Endometrial microvascular endothelial cells (primary cell): ENCODE data around the gene IL1RAPL2. TPM values are rescaled to one million over a fixed set of nuclear protein-coding genes. Genes with fewer than 3 reads are reported as not detected.
"Not testable (repeated sequence)": the region's sequence is repeated elsewhere in the genome, so short reads cannot be mapped to it uniquely, and the experiment has no call there.

Source experiments
- in situ Hi-C: cut with HindIII; loops from 2 replicates; pipeline ENCODE4 v1.10.0; 2017; ENCODE audit warnings: low sequenced_read_pairs, low pct_unique_long_range_greater_than_20kb; ENCODE audit errors: inconsistent ontology term
- total RNA-seq: library from RNA; depleted of rRNA; stranded (reverse); fragments of >200 nt; gene quantifications from one replicate; pipeline ENCODE4 v1.2.3, GENCODE V29; 2015; ENCODE audit errors: inconsistent ontology term

The IL1RAPL2 gene
- total RNA-seq, 1 donor from 2014 or later: not detected

DNA sequence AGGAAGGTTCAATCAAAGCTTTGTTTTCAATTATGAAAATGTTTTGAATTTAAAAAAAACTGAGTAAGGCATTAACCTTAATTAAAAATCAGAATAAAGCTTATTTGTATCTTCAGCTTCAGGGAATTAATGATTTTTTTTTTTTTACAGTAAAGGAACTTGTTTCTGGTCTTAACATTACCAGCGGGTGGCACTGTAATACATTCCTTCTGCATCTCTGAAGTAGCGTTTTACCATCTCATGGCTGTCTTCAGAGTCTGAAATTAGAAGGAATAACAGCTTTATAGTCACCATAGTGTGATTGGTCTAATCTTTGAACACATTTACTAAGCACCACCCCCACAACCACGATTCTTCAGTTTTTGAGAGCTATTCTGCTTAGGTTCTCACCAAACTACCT, 102.6 kb downstream of the IL1RAPL2 start:
- in situ Hi-C loops: no loop called here

DNA sequence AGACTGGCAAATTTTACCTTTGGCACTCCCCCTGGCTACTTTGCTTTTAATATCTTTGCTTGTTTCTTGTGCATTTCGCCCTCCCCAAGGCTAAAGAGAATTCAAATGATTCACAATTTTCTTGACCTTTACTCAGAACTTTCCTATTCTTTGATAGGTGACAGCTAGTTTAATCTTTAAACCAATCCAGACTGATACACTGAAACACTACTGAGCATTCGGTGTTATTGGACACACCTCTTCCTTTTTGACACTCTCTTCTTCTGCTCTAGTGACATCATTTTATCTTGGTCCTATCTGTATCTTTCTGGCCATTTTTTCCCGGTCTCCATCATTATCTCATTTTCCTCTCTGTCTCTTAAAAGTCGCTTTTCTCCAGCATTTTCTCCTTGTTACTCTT, 103.1 kb downstream of the IL1RAPL2 start:
- in situ Hi-C loops: no loop called here

DNA sequence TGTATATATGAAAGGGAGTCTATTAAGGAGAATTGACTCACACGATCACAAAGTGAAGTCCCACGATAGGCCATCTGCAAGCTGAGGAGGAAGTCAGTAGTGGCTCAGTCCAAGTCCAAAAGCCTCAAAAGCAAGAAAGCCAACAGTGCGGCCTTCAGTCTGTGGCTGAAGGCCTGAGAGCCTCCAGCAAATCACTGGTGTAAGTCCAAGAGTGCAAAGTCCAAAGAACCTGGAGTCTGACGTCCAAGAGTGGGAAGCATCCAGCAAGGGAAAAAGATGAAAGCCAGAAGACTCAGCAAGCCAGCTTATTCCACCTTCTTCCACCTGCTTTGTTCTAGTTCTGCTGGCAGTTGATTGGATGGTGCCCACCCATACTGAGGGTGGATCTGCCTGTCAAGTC, 104.1 kb downstream of the IL1RAPL2 start:
- in situ Hi-C loops: no loop called here

DNA sequence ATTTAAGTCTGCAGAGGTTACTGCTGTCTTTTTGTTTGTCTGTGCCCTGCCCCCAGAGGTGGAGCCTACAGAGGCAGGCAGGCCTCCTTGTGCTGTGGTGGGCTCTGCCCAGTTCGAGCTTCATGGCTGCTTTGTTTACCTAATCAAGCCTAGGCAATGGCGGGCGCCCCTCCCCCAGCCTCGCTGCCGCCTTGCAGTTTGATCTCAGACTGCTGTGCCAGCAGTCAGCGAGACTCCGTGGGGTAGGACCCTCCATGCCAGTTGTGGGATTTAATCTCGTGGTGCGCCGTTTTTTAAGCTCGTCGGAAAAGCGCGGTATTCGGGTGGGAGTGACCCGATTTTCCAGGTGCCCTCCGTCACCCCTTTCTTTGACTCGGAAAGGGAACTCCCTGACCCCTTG, 111.5 kb downstream of the IL1RAPL2 start:
- in situ Hi-C loops: not testable (repeated sequence)

DNA sequence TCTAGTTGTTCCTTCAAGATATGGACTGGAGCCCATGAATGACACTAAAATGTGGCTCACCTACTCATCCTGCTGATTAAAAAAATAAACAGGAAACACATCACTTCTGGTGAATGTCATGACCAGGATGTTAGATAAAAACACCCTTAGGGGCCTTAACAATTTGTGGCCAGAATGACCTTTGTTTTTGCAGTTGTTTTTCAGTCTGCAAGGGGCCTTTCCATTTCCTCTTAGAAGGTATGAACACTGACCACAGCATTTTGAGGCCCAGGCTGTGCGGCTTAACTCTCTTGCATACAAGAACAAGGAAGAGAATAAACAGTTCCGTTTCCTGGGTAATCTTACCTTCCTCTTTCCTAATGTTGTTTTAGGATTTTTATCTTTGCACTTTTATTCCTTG, 113.2 kb downstream of the IL1RAPL2 start:
- in situ Hi-C loops: no loop called here

DNA sequence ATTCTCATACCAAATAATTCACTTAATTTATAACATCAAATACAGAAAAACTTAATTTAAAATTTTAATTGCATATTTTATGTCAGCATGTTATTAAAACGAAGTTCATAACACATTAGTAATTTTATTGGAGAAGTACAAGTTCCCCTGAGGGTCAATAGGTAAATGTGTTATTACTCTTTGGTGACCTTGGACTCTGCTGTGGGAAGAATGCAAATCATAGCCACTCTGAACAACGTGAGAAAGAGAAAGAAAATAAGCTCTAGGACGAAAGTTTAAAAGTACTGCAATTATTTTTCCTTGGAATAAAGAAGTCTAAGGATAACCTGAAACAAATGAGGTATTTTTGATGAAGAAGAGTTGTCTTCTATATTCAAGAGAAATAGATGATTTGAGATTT, 115.2 kb downstream of the IL1RAPL2 start:
- in situ Hi-C loops: no loop called here

DNA sequence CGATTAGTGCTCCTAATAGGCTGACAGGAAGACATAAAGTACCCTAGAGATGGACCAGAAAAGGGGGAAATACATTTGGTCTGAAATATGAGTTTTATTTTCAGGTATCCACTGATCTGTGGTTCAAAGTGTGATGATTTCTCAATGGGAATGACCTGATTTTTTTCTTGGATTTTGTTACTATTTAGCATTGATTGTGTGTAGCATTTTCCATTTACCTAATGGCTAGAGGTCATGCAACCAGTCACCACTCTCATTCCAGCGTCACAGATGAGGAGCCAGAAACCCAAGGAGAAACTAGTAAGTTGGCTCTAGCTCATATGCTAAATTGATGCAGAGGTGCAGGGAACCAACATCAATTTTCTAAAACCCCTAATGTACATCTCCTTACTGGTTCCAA, 118.1 kb downstream of the IL1RAPL2 start:
- in situ Hi-C loops: no loop called here

DNA sequence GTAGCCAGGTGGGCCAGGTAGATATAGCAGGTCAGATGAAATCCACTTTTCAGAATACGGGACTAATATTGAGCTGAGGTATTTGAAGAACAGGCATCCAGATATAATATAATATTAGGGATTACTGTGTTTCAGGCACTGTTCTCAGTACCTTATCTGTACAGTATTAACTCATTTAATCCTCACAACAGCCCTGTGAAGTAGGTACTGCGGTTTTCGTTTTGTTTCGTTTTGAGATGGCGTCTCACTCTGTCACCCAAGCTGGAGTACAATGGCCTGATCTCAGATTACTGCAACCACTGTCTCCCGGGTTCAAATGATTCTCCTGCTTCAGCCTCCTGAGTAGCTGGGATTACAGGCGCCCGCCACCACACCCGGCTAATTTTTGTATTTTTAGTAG, 129.6 kb downstream of the IL1RAPL2 start:
- in situ Hi-C loops: no loop called here

DNA sequence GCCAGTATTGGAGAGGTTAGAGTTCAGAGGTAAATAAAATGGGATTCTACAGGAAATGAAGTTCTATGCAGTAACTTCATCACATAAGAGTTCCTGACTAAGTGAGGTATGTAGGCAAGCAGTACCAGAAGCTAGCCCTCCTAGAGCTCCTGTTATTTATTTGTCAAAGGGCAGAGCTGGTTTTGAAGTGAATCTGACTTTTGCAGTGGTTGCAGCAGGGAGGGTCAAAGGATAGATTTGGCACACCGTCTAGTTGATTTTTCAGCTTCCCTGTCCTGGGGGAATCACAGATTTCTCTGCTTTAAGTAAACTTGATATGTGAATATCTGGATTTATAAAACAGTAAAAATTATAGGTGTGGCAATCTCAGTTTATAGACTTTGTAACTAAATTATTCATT, 130.7 kb downstream of the IL1RAPL2 start:
- in situ Hi-C loops: no loop called here

DNA sequence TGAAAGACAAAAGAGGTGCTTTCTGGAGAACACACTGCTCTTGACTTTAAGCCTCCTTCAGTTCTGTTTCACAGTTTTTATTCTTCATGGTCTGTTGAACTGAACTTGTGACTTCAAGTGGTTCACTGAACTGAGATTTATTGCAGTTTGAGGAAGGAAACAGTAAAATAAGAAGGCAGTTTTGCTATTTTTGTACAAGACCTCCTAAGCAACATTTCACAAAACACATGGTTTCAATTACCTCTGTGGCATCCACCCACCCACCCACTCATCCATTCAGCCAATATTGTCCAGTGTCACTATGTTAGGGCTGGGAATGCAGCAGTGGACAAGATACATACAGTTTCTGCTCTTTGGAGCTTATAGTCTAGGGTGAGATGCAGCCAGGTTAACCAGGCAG, 131.3 kb downstream of the IL1RAPL2 start:
- in situ Hi-C loops: no loop called here

DNA sequence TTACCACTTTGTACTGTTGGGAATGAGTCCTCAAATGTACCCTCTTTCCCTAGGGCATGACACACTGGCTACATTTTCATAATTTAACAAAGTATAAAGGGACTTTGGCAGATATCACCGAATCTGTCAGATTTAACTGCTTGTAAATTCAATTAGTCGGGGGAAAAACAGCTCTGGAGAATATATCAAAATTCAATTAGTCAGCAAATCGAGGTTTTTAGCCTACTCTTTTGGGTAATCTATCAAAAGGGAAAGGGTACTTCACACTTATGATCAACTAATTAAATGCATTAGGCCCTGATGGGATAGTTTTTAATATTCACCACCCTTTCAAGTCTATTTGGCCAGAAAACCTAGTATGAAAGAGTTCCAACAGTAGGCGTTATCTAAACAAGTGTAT, 141.0 kb downstream of the IL1RAPL2 start:
- in situ Hi-C loops: no loop called here

DNA sequence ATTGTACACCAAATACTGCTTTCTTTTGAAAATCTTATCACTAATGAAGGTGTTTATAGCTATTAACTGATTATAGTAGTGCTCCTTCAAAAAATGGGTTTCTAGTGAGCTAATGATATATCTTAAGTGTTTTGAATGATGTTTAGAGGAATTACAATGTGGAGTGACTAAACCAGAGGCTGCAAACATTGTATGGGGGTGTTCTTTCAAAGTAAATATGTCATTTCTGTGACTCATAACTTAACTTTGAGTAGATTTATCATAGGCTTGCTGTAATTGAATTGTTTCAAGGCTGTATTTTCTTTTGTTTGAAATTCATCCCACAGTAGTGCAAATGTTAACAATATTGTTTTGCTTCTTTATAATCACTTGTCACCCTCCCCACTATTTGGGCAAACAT, 141.6 kb downstream of the IL1RAPL2 start:
- in situ Hi-C loops: no loop called here

DNA sequence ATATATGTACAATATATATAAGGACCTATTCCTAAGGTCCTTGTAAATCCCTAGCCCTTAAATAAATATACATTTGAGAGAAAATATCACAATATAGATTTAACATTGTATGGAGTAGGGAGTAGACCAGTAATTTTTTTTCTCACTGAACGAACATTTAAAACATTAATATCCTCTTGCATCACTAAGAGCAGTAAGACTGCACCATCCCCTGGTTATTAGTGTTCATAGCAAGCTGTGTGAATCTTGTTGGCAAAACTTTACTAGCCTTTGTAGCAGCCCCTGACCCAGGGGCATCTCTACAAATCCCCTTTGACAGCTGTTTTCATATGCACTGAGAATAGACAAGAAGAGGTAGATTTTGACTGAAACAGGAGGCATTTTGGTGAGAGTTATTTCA, 146.5 kb downstream of the IL1RAPL2 start:
- in situ Hi-C loops: no loop called here

DNA sequence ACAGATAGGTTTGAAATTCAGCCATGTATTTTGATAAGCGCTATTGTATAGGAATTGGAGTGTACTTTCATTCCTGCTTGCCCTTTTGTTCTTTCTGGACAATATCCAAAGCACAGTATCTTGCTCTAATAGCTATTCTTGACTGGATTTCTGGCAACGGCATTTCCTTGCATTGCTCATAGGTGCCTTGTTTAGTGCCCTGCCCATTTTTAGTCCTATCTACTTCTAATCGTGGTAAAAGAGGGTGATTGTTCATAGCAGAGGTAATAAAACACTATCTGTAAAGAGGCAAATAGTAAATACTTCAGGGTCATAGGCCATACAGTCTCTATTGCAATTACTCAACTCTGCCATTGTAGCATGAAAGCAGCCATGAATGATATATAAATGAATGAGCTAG, 155.9 kb downstream of the IL1RAPL2 start:
- in situ Hi-C loops: no loop called here

DNA sequence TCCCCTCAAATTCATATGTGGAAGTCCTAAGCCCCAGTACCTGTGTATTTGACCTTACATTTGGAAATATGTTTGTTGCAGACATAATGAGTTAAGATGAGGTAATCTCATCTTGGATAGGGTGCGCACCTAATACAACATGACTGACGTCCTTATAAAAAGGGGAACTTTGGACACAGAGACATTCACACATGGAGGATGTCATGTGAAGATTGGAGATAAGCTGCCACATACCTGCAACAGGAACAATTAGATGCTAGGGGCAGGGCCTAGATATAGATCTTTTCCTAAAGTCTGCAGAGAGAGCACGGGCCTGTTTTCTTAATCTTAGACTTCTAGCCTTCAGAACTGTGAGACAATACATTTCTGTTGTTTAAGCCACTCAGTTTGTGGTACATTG, 162.5 kb downstream of the IL1RAPL2 start:
- in situ Hi-C loops: no loop called here

DNA sequence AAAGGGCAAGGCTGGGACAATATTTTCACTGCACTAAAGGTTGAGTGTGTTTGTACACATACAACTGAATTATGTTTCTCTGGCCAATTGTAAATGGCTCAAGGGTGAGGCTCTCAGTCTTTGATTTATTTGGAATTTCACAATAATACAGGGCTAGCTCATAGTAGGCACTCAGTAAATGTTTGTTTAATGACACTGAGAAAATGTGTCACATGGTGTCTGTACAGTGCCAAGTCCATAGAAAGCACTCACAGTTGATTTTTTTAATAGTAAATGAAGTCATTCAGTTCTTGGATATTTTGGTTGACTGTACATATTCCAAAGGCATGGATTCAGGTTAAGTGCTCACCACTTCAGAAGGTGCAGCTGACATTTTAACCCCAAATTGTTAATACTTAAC, 176.4 kb downstream of the IL1RAPL2 start:
- in situ Hi-C loops: no loop called here

DNA sequence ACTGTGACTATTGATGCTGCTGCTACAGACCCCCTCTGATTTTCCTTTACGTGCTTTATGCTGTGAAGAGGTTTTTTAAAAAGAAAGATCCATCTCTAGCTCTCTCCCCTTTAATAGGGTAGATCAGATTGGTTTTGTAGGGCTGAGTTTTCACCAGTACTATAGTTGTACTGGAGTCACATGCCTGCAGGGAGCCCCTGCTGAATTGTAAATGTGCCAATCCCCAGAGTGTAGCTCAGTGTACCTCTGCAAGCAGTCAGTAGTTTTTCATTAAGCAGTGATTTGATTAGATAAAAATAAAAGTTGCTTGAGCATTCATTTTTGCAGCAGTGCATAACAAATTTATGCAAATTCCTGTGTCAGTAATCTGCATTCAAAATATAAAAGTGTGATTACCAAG, 179.2 kb downstream of the IL1RAPL2 start:
- in situ Hi-C loops: no loop called here

DNA sequence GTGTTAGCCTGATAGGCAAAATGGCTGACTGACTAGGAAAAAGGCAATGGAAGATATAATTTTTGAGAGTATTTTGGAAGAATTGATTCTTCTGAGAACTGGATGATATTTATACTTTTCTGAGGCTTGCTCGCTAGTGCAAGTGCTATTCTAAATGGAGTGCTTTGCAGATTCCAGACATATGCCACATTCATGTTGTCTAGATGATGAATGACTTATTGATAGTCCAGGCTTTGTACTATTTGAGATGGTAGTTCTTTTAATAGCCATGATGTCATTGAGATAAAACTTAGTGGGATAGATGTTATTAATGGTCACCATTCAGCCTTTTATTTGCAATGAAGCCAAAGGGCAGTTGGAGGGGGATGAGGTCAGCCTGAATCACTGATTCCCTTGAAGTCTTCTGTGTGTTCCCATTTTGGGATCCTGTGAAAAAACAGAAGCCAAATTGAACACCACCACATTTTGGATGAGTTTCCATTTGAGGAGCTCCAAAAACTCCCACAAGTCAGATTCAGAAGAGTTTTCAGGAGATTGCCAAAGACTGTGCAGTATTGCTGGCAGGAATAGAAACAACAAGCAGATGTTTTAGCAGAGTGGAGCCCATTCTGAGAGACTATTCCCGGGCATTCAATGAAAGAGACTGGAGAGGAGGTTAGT, 184.1 kb downstream of the IL1RAPL2 start:
- in situ Hi-C loops: no loop called here

DNA sequence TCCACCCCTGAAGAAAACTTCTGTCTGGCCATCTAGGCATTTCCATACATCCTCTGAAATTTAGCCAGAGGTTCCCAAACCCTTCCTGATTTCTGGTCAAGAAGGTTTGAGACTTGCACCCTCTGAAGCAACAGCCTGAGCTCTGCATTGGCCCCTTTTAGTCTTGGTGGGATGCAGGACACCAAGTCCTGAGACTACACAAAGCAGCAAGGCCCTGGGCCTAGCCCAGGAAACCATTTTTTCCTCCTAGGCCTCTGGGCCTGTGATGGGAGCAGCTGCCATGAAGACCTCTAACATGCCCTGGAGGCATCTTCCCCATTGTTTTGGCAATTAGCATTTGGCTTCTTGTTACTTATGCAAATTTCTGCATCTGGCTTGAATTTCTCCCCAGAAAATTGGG, 196.6 kb downstream of the IL1RAPL2 start:
- in situ Hi-C loops: no loop called here

DNA sequence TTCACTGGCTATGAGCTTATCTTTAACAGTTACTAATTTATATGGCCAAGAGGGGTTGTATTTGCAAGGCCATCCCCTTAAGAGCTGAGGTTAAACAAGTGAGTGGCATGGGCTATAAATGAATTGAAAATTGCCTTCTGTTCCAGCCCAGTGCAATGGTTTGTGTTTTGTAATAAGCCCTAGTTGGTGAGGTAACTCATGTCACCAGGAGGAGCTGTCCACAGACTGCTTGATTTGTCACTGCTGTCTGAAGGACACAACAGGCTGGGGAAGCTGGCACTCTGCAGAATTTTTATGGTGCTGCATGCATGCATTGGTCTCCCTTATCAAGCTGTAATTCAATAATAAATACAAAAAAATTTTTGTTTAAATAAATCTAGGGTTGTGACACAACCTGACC, 223.8 kb downstream of the IL1RAPL2 start:
- in situ Hi-C loops: no loop called here

DNA sequence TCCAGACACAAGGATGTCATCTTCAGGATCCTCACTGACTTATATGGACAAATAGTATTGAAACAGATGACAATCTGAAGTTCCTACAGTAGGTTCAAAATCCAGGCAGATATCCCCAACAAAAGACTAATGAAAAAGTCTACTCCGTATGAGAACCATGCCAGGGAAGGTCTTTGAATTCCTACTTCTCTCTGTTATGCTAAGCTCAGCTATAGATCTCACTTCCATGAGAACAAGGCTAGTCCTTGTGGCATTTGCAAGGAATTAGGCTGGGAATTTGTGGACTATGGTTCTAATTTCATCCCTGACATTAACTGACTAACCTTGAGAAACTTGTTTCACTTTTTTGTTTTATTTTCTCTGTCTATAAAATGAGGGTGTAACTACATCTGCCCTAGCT, 229.8 kb downstream of the IL1RAPL2 start:
- in situ Hi-C loops: no loop called here
